DOHH2 (cell line): ENCODE measurements around the gene NAA30.

Source experiments
- EZH2phosphoT487 ChIP-seq: fragments of 200-600 bp; sonication (generic); IDR thresholded peaks from 2 replicates; pipeline ENCODE4 v1.6.1; 2017; ENCODE audit warnings: borderline replicate concordance, mild to moderate bottlenecking, antibody characterized with exemption, low read length, moderate library complexity, mixed read lengths
- TF ChIP-seq, protein P1 (sequence below): fragments of 200-600 bp; sonication (generic); IDR thresholded peaks from one replicate; pipeline ENCODE4 v1.5.1; 2014; ENCODE audit warnings: antibody characterized with exemption, mild to moderate bottlenecking, low read depth, low read length; ENCODE audit not compliant: poor library complexity, severe bottlenecking

DNA sequence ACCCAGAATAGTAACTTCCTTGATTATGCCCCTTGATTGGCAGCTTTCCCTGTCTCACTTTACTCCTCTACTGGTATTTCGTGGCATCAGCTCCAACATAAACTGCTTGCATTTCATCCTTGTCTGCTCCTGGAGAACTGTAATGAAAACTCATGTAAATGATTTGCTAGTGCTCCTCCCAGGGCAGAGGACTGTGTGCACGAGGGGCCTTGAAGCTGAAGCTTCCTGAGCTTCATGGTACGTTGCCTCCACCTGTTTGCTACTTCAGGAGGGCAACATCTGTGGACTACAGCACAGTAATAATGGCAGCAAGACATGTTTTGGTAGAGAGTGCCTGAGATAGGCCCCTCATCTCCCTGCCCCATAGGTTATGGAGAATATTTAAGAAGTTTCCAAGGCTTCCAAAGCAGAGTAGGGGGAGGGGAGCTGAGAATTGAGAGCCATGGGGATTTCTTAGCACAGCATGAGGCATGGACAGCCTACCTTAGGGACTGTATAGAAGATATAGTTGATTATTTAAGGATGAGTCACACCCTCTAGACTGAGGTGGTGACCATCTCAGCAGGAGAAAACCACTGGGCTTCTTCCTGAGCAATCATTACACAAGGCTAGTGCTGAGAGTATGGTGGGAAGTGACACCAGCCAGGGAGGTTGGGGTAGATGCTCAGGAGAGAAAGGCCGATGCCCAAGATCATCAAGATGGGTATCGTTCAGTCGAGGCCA is 73.8 kb downstream of the NAA30 start:
- TF ChIP-seq, protein P1, sequence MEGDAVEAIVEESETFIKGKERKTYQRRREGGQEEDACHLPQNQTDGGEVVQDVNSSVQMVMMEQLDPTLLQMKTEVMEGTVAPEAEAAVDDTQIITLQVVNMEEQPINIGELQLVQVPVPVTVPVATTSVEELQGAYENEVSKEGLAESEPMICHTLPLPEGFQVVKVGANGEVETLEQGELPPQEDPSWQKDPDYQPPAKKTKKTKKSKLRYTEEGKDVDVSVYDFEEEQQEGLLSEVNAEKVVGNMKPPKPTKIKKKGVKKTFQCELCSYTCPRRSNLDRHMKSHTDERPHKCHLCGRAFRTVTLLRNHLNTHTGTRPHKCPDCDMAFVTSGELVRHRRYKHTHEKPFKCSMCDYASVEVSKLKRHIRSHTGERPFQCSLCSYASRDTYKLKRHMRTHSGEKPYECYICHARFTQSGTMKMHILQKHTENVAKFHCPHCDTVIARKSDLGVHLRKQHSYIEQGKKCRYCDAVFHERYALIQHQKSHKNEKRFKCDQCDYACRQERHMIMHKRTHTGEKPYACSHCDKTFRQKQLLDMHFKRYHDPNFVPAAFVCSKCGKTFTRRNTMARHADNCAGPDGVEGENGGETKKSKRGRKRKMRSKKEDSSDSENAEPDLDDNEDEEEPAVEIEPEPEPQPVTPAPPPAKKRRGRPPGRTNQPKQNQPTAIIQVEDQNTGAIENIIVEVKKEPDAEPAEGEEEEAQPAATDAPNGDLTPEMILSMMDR, result no peak
- TF ChIP-seq EZH2phosphoT487, result no peak
